ENCODE results near the gene HK2. TPM values are rescaled to one million over a fixed set of nuclear protein-coding genes. Genes with fewer than 3 reads are reported as not detected.

The HK2 gene
- total RNA-seq, 1 donor from 2014 or later: 6.8 TPM

DNA sequence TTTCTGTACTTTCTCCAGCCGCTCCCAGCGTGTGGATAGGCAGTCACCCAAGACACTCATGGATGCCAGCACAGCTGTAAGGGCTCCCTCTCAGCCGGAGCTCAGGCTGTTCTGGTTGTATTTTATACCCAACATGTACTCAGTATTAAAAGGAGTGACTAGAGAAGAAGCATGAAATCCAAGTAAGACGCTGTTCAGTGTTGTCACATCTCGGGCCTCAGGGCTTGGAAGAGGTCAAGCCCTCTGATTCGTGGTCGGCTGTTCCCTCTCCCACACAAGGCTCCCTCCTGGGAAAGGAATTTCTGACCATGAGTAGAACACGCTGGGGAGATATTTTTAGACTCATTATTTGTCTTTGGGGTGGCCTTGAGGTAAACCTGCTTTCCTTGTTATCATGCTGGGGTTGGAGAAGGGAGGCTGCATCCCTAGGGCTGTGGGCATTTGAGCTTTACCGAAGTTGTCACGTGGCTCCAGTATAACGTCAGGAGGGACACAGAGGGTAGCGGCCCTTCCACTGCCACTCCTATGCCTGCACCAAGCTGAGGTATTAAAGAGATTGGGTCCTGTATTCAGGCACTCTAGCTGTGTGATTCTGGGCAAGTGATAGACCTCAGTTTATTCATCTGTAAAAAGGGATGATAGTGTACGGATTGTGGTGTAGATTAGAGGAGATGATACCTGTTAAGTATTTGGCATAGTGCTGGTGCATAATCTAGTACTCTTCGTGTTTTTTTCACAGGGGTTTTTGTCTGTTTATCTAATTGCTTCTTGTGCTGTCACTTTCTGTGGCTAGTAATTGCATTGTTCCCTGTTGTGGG is 34.1 kb downstream of the HK2 start:
- Histone ChIP-seq H3K9me3 (no peaks in the 10 kb centered on the region), H3K4me3 (peak overlapping the region in 1 of 2 donors; percentile 27), H3K36me3 (no peaks in the 10 kb centered on the region), H3K4me1 (peaks cover 0 to 8% of the 10 kb centered on the region in 2 donors), H3K27ac (peak overlapping the region; percentile 72 to 85), H3K27me3 (no peaks in the 10 kb centered on the region)
- DNase-seq (ENCODE audit: low spot score in 2 of 2): no peak
- intact Hi-C loops (cut with DNase I): no loop called here
- TF ChIP-seq, protein P1, sequence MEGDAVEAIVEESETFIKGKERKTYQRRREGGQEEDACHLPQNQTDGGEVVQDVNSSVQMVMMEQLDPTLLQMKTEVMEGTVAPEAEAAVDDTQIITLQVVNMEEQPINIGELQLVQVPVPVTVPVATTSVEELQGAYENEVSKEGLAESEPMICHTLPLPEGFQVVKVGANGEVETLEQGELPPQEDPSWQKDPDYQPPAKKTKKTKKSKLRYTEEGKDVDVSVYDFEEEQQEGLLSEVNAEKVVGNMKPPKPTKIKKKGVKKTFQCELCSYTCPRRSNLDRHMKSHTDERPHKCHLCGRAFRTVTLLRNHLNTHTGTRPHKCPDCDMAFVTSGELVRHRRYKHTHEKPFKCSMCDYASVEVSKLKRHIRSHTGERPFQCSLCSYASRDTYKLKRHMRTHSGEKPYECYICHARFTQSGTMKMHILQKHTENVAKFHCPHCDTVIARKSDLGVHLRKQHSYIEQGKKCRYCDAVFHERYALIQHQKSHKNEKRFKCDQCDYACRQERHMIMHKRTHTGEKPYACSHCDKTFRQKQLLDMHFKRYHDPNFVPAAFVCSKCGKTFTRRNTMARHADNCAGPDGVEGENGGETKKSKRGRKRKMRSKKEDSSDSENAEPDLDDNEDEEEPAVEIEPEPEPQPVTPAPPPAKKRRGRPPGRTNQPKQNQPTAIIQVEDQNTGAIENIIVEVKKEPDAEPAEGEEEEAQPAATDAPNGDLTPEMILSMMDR (IDR thresholded peaks at IDR 0.05): no peak

DNA sequence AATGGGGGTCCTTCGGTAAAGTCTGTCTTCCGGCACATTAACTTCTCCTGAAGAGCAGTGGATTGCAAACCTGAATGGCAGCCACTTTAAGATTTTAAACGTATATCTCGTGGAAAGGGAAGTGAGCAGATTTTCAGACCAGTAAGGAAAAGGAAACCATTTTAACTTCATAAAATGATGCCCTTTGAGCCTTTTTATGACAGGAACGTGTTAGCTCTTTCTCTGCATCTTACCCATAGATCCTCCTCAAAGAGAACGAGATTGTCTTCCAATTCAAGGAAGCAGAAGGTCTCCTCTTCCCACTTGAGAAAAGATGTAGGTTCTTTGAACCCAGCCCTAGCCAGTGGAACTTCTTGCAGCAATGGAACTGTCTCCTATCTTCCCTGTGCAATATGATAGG is 35.6 kb downstream of the HK2 start:
- Histone ChIP-seq H3K4me1 (peaks cover 0 to 8% of the 10 kb centered on the region in 2 donors), H3K36me3 (peaks cover 0 to 3% of the 10 kb centered on the region in 2 donors), H3K27ac (no peak overlapping the region), H3K27me3 (no peaks in the 10 kb centered on the region), H3K4me3 (no peak overlapping the region), H3K9me3 (no peaks in the 10 kb centered on the region)
- no peak for DNase-seq (ENCODE audit: low spot score in 2 of 2)
- TF ChIP-seq, protein P1 (IDR thresholded peaks at IDR 0.05): no peak
- intact Hi-C loops (cut with DNase I): no loop called here

DNA sequence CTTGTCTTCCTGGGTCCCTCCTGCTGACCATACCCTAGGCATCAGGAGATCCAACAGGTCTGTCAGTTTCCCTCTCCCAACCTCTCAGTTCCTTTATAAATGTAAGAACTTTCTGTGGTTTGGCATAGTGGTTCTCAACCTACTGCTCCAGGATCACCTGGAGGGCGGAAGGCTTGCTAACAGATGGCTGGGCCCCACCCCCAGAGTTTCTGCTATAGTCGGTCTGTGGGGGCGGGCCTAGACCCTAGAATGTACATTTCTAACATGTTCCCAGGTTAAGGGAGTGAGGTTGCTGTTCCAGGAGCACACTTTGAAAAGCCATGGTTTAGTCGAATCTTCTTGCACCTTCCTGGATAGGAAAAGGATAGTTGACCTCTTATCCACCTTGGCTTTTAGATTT is 37.0 kb downstream of the HK2 start:
- no peak overlapping the region for H3K4me3 ChIP-seq
- intact Hi-C loops (cut with DNase I): no loop called here
- no peaks in the 10 kb centered on the region for H3K9me3 ChIP-seq
- H3K27ac ChIP-seq: no peak overlapping the region
- H3K4me1 ChIP-seq: peaks cover 0 to 8% of the 10 kb centered on the region in 2 donors
- TF ChIP-seq, protein P1 (IDR thresholded peaks at IDR 0.05): no peak
- peaks cover 0 to 3% of the 10 kb centered on the region in 2 donors for H3K36me3 ChIP-seq
- DNase-seq (ENCODE audit: low spot score in 2 of 2): no peak
- no peaks in the 10 kb centered on the region for H3K27me3 ChIP-seq

DNA sequence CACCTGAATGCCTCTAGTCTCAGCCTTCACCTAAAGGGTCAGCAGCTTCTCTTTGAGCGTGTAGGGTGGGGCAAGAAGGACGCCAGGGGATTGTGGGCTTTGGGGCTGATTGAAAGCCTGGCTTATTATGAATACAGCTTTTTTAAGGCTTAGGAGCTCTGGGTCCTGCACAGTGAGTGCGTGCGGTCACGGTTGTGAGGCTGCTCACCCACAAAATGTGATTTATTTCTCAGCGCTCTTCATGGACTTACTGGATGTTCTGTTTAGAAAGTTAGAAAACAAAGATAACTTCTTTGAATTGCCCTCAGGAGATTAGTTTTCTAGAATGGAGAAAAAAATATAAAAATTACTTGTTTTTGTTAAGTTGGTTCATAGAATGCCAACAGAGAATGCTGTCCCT is 37.5 kb downstream of the HK2 start:
- no peak overlapping the region for H3K27ac ChIP-seq
- TF ChIP-seq, protein P1 (IDR thresholded peaks at IDR 0.05): no peak
- intact Hi-C loops (cut with DNase I): no loop called here
- no peak overlapping the region for H3K4me3 ChIP-seq
- DNase-seq (ENCODE audit: low spot score in 2 of 2): no peak
- no peaks in the 10 kb centered on the region for H3K9me3 ChIP-seq
- H3K36me3 ChIP-seq: peaks cover 0 to 3% of the 10 kb centered on the region in 2 donors
- peaks cover 0 to 8% of the 10 kb centered on the region in 2 donors for H3K4me1 ChIP-seq
- H3K27me3 ChIP-seq: no peaks in the 10 kb centered on the region

DNA sequence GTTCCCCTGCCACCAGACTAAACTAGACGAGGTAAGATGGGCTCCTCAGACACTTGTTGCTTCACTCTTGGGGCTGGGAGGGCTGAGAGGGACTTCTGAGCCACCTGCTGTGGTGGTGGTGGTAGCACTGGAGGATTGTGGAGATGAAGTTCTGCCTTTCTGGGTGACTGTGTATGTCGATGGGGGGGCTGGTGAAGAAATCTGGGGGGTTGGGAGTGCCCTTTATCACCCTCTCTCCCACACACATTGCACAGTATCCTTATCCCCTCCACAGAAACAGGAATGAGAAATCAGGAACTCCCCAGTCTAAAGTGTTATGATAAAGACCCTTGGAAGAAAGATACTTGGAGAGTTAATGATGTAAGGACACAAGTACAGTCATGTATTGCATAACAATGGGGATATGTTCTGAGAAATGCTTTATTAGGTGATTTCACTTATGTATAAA is 38.5 kb downstream of the HK2 start:
- intact Hi-C loops (cut with DNase I): no loop called here
- peaks cover 0 to 7% of the 10 kb centered on the region in 2 donors for H3K4me1 ChIP-seq
- no peaks in the 10 kb centered on the region for H3K27me3 ChIP-seq
- TF ChIP-seq, protein P1 (IDR thresholded peaks at IDR 0.05): no peak
- peaks cover 7% of the 10 kb centered on the region in 2 donors for H3K36me3 ChIP-seq
- no peaks in the 10 kb centered on the region for H3K9me3 ChIP-seq
- no peak for DNase-seq (ENCODE audit: low spot score in 2 of 2)
- H3K4me3 ChIP-seq: no peak overlapping the region
- H3K27ac ChIP-seq: no peak overlapping the region

Data from ascending aorta (tissue), 2 donors.